ACHN (cell line): ENCODE results near the gene NKX1-2.
"Not testable (repeated sequence)": the region's sequence is repeated elsewhere in the genome, so short reads cannot be mapped to it uniquely, and the experiment has no call there.

Source experiments
- DNase-seq: peaks from one replicate; pipeline ENCODE4 v3.0.0-alpha.2; 2015
- in situ Hi-C: cut with HindIII; loops from 2 replicates; pipeline ENCODE4 v1.10.0; 2017; ENCODE audit warnings: low sequenced_read_pairs, low pct_ligation_motif_present, low pct_unique_long_range_greater_than_20kb

The NKX1-2 gene

DNA sequence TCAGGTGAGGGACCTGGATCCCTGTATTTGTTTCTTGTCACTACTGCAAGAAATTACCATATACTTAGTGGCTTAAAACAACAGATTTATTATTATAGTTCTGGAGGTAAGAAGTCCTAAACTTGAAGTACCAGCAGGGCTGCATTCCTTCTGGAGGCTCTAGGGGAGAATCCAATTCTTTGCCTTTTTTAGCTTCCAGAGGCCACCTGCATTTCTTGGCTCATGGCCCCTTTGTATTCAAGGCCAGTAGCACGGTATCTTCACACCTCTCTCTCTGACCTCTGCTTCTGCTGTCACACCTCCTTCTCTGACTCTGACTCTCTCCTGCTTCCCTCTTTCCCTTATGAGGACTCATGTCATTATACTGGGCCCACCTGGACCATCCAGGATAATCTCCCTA is 9.6 kb upstream of the NKX1-2 start:
- DNase-seq, result no peak
- in situ Hi-C loops, result no loop called here

DNA sequence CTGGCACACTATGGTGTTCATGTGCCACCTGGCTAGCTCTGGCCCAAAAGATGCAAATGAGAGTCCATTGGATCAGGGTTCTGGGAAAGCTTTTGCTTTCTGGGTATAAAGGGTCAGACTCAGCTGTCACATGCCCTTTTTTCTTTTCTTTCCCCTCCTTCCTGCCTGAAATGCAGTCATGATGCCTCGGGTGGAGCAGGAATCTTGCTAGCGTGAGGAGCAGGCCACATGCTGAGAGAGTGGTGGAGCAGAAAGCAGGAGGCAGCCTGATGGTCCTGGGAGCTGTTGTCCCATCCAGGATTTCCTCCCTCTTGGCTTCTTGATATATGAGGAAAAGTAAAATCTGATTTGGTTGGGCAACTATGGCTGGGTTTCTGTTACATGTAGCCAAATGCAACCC is 9.1 kb upstream of the NKX1-2 start:
- DNase-seq, result no peak

DNA sequence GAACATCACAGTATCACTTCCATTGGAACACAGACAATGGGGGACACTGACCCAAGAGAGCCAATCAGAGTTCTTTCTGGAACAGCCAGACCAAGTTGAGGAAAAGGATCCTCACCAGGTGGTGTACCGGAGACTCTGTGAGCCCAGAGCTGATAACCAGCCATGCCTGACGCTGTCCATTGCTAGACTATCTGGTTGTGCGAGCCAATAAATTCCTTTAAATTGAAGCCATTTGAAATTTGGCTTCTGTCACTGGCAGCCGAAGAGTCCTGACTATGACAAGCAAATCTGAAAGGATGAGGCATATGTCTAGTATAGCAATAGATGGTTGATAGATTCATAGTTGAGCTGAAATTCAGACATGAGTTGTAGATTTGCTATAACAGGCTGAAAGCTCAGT is 8.6 kb upstream of the NKX1-2 start:
- no peak for DNase-seq
- in situ Hi-C loops, result no loop called here

More for the DNA sequence above, 9.1 kb upstream of the NKX1-2 start:
- in situ Hi-C loops, result no loop called here

DNA sequence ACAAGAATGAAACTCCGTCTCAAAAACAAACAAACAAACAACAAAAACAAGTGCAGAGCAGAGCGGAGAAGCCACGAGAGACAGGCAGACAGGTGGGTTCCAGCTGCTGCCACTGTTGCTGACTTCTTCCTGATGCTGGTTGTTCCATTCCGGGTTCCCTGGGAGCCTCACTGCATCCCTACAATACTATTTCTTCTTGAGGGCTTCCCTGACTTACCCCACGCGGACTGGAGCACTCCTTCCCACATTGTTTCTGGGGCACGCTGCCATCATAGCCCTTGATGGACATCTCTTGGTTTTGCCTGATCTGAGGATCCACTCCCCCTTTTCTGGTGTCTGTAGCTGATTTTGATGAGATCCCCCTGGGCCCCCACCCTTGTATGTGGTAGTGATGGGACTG is 5.6 kb upstream of the NKX1-2 start:
- no peak for DNase-seq
- in situ Hi-C loops, result no loop called here

DNA sequence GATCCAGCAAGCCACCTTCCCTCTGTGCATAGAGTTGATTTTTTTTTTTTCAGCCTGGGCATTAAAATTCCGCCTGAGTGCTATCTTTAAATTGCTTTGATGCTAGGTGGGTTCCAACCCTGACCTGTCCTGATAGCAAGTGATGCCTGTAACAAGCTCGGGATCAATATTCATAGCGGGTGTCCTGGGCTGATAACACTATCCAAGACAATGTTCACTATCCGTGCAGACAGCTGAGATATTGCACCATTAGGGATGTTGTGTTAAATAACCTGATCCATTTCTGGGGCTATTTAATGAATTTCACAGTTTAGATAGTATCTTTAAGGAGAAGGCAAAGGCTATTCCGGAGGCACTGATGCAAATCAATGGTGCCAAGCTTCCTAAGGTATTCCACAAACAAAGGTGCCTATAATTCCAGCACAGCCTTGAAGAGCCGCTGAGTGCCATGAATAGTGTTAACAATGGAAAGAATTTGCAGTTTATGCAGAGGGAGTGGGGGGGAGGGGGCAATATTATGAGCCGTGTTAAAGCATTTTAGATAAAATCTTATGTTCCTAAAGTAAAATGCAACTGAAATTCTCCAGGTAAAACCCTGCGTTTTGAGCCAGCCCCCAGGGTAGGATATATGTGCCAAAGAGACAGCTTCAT is 4.2 kb upstream of the NKX1-2 start:
- in situ Hi-C loops, result no loop called here
- DNase-seq, result no peak

DNA sequence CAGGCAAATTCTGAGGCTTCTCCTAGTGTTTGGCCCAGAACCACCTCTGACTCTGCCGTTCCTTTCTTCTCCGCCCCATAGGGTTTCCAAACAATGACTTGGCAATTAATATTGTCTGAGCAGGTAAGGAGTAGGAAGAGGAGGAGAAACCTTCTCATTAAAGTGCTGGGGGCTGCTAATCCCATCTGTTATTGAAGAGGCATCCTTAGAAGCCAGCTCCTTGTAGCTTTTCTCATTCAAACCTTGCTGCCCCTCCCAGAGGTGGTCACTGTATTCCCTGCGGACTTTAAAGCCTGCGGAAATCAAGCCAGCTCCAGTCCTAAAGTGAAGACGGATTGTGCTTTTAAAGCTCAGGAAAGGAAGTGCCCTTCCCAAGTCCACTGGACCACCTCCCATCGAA is 1.4 kb upstream of the NKX1-2 start:
- DNase-seq, result no peak
- in situ Hi-C loops, result no loop called here

DNA sequence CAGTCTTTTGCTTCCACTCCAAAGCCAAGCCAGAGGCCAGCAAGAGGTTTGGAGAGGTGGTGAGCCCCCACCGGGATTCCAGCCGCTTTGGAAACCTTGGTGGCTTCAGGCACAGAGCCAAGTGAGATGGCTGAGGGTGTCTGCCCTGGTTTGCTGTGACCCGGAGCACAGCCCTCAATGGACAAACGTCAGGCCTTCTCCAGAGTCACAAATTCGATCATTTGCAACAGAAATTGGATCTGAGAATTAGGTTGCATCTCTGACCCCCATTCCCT is 885 bp upstream of the NKX1-2 start:
- in situ Hi-C loops, result no loop called here
- DNase-seq, result no peak

DNA sequence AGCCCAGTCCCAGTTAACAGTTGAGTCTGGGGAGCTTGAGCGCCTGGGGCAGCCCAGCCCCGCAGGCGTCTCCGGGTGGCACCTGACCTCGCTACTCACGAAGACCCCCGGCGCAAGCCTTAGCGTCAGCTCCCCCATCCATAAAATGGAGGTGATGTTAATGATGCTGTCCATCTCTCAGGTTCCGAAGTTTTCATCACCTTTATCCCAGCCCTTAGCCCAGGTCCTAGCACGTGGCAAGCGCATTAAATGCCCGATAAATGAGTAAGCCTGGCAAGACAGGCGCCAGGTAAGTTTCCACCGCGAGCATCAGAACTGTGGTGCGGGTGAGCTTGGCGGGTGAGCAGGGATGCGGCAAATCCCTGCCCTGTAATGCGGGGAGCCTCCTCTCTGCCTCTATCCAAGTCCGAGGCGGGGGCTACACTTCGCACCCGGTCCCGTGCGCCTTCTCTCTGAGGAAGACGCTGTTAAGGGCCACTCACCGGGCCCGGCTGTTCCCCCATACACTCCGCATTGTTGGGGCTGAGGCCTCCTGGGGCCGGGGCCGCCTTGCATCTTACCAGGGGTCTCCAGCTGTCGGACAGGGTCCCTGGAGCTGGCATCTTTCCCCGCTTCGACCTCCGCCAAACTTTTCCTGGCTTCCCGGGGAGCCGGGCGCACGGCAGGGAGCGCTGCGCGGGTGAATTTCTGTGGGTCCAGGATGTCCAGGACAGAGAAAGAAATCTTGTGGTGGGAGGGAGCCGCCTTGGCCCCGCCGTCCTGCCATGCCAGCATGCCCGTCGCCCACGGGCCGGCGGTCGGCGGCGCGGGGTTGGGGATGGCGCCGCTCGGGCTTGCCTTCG is 444 bp downstream of the NKX1-2 start:
- in situ Hi-C loops, result no loop called here

DNA sequence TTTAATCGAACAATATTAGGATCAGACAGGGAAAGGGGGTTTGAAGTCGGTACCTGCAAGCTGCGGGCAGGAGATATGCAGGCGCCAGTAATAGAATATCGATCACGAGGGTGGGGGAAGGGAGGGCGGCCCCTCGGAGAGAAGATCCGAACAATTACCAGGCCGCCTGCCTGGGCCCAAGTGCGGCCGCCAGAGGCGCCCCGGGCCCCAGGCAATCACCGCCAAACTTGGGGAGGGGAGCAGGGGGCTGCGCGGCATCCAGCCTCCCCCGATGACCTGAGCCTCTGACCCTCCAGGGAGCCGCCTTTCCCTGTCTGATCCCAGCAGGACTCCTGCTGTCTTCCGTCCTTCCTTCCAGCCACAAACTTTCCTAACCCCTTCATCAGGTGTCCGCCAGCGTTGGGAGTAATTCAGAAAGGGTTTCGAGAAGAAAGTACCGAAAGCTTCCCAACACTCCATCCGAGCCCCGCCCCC is 1.1 kb downstream of the NKX1-2 start:
- in situ Hi-C loops, result no loop called here

More for the DNA sequence above, 444 bp downstream of the NKX1-2 start:
- no peak for DNase-seq

DNA sequence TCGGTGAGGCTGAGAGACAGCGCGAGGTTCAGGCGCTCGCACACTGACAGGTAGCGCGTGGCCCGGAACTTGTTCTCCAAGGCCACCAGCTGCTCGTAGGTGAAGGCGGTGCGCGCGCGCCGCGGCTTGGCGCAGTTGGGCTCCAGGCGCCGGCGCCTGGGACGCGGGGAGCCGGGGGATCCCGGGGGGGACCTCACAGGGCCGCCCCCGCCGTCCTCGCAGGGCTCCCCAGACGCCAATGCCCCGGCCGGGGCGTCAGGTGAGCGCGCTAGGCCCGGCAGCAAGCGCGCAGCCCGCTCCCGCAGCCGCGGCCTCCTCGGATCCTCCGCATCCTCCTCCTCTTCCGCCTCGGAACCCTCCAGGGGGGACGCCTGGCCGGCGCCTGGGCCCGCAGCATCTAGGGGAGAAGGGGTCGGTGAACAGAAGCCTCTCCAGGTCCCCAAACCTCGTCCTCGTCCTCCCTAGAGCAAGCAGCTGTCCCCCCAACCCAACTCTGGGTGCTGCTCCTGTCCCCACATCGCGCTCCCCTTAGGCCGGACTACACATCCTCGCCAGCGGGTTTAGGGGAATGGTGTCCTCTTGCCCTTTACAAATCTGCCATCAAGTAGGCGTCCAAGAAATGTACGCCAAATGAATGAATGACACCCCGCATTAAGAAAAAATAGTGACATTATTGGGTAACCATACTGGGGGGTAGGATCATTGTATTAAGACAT is 1.9 kb downstream of the NKX1-2 start:
- in situ Hi-C loops, result no loop called here
- no peak for DNase-seq

More for the DNA sequence above, 1.1 kb downstream of the NKX1-2 start:
- no peak for DNase-seq

DNA sequence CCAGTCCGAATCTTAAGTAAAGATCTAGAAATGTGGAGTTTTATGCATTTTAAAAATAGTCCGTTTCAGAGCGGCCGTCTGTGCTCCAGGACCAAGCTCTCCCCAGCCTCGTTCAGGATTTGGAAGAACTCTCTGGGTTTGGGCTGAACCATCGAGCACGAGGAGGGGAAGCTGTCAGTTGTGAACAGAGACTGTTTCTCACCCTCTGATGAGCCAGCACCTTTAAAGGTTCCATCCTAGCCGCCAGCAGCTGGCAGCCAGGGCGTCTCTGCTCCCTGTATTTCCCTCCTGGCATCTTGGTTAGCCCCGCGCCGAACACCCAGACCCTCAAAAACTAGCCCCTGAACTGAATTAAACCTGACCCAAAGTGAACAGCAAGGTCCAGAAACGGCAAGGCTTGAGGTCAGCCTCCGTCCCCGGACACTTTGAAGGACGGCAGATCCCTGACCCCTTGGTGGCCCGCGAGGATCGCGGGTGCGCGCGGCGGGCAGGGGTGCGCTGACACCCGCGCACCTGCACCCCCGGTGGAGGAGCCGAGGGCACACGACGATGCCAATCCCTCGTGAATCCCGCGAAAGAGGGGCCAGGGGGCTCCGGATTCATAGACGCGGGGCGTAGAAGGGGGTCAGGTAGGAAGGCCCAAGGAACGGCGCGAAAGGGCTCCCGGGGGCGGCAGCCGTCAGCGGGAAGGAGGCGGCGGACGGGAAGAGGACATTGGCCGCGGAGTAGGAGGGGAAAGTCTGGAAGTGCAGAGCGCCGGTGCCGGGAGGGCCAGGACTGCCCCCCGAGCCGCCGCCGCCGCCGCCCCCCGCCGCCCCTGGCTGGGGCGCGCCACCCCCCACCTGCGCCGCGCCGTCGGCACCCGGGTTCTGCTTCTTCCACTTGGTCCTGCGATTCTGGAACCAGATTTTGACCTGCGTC is 2.7 kb downstream of the NKX1-2 start:
- no peak for DNase-seq
- in situ Hi-C loops, result no loop called here

DNA sequence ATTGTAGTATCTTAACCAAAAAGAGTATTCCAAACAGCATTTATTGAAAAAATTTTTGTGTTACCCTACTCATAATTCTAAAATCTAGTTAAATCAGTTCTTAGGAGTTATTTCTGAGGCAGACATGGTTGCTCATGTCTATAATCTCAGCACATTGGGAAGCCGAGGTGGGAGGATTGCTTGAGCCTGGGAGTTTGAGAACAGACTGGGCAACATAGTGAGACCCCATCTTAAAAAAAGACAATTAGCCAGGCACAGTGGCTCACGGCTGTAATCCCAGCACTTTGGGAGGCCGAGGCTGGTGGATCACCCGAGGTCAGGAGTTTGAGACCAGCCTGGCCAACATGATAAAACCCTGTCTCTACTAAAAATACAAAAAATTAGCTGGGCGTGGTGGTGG is 8.1 kb downstream of the NKX1-2 start:
- in situ Hi-C loops, DNase-seq: not testable (repeated sequence)

DNA sequence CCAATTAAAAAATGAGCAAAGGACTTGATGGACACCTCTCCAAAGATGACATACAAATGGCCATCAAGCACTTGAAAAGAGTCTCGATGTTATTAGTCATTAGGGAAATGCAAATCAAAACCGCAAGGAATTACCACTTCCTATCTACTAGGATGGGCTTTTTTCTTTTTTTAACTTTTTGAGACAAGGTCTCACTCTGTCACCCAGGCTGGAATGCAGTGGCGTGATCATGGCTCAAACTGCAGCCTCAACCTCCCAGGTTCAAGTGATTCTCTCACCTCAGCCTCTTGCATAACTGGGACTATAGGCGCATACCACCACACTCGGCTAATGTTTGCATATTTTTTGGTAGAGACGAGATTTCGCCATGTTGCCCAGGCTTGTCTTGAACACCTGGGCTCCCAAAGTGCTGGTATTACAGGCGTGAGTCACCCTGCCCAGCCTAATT is 13.6 kb downstream of the NKX1-2 start:
- no peak for DNase-seq
- in situ Hi-C loops, result no loop called here

DNA sequence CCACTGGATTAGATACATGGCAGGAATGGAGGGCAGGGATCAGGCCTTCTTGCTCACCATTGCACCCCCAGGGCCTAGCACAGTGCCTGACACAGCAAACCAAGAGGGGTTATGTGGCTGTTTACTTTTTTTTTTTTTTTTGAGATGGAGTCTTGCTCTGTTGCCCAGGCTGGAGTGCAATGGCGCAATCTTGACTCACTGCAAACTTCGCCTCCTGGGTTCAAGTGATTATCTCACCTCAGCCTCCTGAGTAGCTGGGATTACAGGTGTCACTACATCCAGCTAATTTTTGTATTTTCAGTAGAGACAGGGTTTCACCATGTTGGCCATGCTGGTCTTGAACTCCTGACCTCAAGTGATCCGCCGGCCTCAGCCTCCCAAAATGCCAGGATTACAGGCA is 14.2 kb downstream of the NKX1-2 start:
- in situ Hi-C loops, result not testable (repeated sequence)

DNA sequence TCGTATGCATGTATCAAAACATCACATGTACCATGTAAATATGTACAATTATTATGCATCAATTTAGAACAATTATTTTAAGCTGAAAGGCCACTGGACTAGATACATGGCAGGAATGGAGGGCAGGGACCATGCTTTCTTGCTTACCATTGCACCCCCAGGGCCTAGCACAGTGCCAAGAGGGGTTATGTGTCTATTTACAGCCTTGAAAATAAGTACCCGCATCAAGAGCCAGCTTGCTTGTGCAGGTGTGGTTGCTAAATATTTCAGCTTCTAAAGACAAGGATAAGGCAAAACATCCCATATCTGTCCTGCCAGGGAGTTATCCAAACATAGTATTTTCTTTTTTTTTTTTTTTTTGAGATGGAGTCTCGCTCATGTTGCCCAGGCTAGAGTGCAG is 16.4 kb downstream of the NKX1-2 start:
- no peak for DNase-seq
- in situ Hi-C loops, result no loop called here

More for the DNA sequence above, 14.2 kb downstream of the NKX1-2 start:
- not testable (repeated sequence) for DNase-seq

DNA sequence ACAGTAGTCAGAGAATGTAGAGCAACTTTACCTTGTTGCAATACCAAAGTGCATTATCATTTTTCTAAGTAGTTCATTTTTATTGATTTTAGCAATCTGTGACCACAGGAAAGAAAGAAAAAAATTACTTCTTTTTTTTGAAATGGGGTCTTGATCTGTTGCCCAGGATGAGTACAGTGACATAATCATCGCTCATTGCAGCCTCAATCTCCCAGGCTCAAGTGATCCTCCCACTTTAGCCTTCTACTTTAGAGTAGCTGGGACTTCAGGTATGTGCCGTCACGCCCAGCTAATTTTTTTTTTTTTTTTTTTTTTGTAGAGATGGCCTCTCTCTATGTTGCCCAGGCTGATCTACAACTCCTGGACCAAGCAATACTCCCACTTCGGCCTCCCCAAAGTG is 19.8 kb downstream of the NKX1-2 start:
- in situ Hi-C loops, result no loop called here
- no peak for DNase-seq

DNA sequence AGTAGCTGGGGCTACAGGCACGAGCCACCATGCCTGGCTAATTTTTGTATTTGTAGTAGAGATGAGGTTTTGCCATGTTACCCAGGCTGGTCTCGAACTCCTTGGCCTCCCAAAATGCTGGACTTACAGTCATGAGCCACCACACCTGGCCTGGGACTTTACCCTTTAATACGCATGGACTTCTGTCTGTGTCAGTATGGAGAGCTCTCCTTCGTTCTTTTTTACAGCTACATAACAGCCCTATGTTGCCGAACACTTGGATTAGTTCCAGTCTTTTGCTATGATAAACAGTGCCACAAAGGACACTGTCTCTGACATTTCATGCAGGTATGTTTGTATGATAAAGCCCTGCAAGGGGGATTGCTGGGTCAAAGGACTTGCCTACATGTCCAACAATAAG is 20.3 kb downstream of the NKX1-2 start:
- DNase-seq, result no peak
- in situ Hi-C loops, result no loop called here

DNA sequence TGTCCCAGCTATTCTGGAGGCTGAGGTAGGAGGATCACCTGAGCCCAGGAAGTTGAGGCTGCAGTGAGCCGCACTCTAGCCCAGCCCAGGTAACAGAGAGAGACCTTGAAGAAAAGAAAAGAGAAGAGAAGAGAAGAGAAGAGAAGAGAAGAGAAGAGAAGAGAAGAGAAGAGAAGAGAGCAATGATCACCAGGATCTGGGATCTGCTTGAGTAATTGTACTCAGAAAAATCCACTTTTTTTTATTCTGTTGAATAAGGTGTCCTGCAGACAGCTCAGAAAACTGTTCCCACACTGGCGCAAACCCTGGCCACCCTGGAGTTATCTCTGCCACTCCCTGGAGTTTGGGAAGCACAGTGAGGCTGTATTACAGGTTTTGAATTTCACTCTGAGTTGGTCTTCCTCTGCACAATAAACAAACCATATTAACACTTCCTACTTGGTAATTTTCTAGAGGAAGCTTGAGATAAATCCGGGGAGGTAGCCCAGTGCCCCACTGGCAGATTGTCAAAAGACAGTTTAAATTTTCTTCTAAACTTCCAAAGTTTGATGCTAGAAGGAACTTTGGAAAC is 21.5 kb downstream of the NKX1-2 start:
- in situ Hi-C loops, result no loop called here
- DNase-seq, result no peak
